Smooth muscle cell (in vitro differentiated cells): ENCODE results near the gene TMEM121. TPM values are rescaled to one million over a fixed set of nuclear protein-coding genes. Genes with fewer than 3 reads are reported as not detected.

Experiments
- DNase-seq: peaks from one replicate; lab custom pipeline; 2025; ENCODE audit not compliant: unreplicated experiment; lab: John Stamatoyannopoulos, UW
- H2AFZ ChIP-seq: fragments of 200-600 bp; sonication (generic); 2 replicates; pipeline ENCODE4 v1.6.0; 2016; ENCODE audit warnings: antibody characterized with exemption, low read depth, mild to moderate bottlenecking
- H3F3A ChIP-seq: fragments of 200-600 bp; sonication (generic); 2 replicates; pipeline ENCODE4 v1.6.0; 2017; ENCODE audit warnings: antibody characterized with exemption, low read depth
- H3K27ac ChIP-seq: fragments of 200-600 bp; sonication (generic); 2 replicates; pipeline ENCODE4 v1.5.1; 2016; ENCODE audit warnings: low read depth, mild to moderate bottlenecking
- H3K27me3 ChIP-seq: fragments of 200-600 bp; sonication (generic); 2 replicates; pipeline ENCODE4 v1.6.1; 2016; ENCODE audit warnings: low read depth, mild to moderate bottlenecking
- H3K36me3 ChIP-seq: fragments of 200-600 bp; sonication (generic); 2 replicates; pipeline ENCODE4 v1.5.1; 2016; ENCODE audit warnings: low read depth
- H3K4me1 ChIP-seq: fragments of 200-600 bp; sonication (generic); 2 replicates; pipeline ENCODE4 v1.5.1; 2016; ENCODE audit warnings: low read depth
- H3K4me2 ChIP-seq: fragments of 200-600 bp; sonication (generic); 2 replicates; pipeline ENCODE4 v1.6.0; 2016; ENCODE audit warnings: mild to moderate bottlenecking
- H3K4me3 ChIP-seq: fragments of 200-600 bp; sonication (generic); 2 replicates; pipeline ENCODE4 v1.5.1; 2016; ENCODE audit warnings: mild to moderate bottlenecking
- H3K79me2 ChIP-seq: fragments of 200-600 bp; sonication (generic); 2 replicates; pipeline ENCODE4 v1.6.0; 2016; ENCODE audit warnings: low read depth, mild to moderate bottlenecking
- H3K9ac ChIP-seq: fragments of 200-600 bp; sonication (generic); 2 replicates; pipeline ENCODE4 v1.6.0; 2016; ENCODE audit warnings: low read depth
- H3K9me3 ChIP-seq: fragments of 200-600 bp; sonication (generic); replicated peaks from 2 replicates; pipeline ENCODE4 v1.5.1; 2016; ENCODE audit warnings: low read depth
- H4K20me1 ChIP-seq: fragments of 200-600 bp; sonication (generic); 2 replicates; pipeline ENCODE4 v1.6.0; 2016; ENCODE audit warnings: low read depth
- WGBS: methylation state at CpG from one replicate; pipeline ENCODE4 v1.1.7; 2016; ENCODE audit warnings: low lambda C conversion rate; 5-methylcytosine and 5-hydroxymethylcytosine counted together
- polyA plus RNA-seq: library from polyadenylated mRNA; unstranded; fragments of >200 nt; fragmentation: Nextera tagmentation; extraction: Ambion mirVana; gene quantifications from 2 replicates; pipeline ENCODE4 v1.2.1, GENCODE V29; 2016
- total RNA-seq: library from RNA; depleted of rRNA; stranded (reverse); fragments of >200 nt; gene quantifications from 2 replicates; pipeline ENCODE4 v1.2.3, GENCODE V29; 2014
- TF ChIP-seq, protein P1 (sequence below): fragments of 200-600 bp; sonication (generic); IDR thresholded peaks from 2 replicates; pipeline ENCODE4 v1.5.1; 2017; ENCODE audit warnings: borderline replicate concordance, mild to moderate bottlenecking, antibody characterized with exemption; ENCODE audit not compliant: insufficient read depth, poor library complexity, severe bottlenecking

Gene TMEM121
- total and polyA plus RNA-seq, 2 experiments from 2014 or later: 2.6 to 12.1 TPM

- H3K4me3 ChIP-seq: no peak overlapping the region
- no peaks in the 10 kb centered on the region for H3K9me3 ChIP-seq
- no peak overlapping the region for H3K27ac ChIP-seq
- no peaks in the 10 kb centered on the region for H3K79me2 ChIP-seq
- H3K27me3 ChIP-seq: no peaks in the 10 kb centered on the region
- 81% methylated on average over 19 of the region's 19 CpGs for WGBS
- TF ChIP-seq, protein P1, sequence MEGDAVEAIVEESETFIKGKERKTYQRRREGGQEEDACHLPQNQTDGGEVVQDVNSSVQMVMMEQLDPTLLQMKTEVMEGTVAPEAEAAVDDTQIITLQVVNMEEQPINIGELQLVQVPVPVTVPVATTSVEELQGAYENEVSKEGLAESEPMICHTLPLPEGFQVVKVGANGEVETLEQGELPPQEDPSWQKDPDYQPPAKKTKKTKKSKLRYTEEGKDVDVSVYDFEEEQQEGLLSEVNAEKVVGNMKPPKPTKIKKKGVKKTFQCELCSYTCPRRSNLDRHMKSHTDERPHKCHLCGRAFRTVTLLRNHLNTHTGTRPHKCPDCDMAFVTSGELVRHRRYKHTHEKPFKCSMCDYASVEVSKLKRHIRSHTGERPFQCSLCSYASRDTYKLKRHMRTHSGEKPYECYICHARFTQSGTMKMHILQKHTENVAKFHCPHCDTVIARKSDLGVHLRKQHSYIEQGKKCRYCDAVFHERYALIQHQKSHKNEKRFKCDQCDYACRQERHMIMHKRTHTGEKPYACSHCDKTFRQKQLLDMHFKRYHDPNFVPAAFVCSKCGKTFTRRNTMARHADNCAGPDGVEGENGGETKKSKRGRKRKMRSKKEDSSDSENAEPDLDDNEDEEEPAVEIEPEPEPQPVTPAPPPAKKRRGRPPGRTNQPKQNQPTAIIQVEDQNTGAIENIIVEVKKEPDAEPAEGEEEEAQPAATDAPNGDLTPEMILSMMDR: no peak
- no peak overlapping the region for H2AFZ ChIP-seq
- H3F3A ChIP-seq: no peaks in the 10 kb centered on the region
- no peaks in the 10 kb centered on the region for H3K4me1 ChIP-seq
- H4K20me1 ChIP-seq: no peaks in the 10 kb centered on the region
- H3K9ac ChIP-seq: no peak overlapping the region
- no peaks in the 10 kb centered on the region for H3K36me3 ChIP-seq
- DNase-seq: no peak
- H3K4me2 ChIP-seq: no peak overlapping the region
Observed at GRCh38 chr14:105531894-105532623, 5.7 kb downstream of the TMEM121 start.

DNA sequence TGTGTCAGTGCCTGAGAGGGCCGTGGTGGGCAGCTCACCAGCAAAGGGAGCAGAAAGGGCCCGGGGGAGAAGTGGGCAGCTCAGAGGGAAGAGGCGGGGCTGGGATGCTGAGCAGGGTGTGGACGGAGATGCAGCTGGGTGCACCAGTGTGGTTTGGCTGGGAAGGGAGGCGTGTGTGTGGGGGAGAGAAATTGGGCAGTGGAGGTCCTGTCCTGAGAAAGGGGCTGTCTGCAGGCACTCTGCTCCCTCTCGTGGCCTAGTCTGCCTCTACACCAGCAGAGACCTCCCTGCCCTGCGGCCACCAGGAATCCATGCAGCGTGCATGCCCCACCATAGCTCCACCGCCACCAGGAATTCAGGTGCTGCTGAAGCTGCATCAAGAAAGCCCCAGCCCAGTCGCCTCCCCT is 6.4 kb downstream of the TMEM121 start:
- H3K4me1 ChIP-seq: no peaks in the 10 kb centered on the region
- H3K27me3 ChIP-seq: no peaks in the 10 kb centered on the region
- H3K9me3 ChIP-seq: no peaks in the 10 kb centered on the region
- no peak overlapping the region for H2AFZ ChIP-seq
- H3K9ac ChIP-seq: no peak overlapping the region
- no peaks in the 10 kb centered on the region for H4K20me1 ChIP-seq
- H3K4me3 ChIP-seq: no peak overlapping the region
- H3K36me3 ChIP-seq: no peaks in the 10 kb centered on the region
- WGBS: 65% methylated on average over 8 of the region's 10 CpGs
- H3K27ac ChIP-seq: no peak overlapping the region
- TF ChIP-seq, protein P1: peak; percentile 3
- DNase-seq: no peak
- no peak overlapping the region for H3K4me2 ChIP-seq
- H3F3A ChIP-seq: no peaks in the 10 kb centered on the region
- H3K79me2 ChIP-seq: no peaks in the 10 kb centered on the region

DNA sequence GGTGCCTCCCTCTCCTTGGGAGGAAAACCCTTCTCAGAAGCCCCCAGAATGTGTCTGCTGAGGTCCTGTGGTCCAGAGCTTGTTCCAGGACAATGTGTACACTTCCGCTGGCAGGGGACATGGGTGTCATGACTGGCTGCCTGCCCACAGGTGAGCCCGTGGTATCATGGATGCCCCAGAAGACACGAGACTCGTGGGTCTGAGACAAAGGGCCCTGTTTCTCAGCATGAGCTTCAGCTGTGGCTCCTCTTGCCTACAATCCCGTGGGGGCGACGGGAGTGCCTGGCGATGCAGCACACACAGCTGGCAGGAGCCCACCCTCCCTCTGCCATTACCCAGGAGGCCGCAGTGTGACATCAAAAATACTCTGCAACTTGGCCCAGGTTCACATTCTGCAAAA is 7.0 kb downstream of the TMEM121 start:
- no peak overlapping the region for H2AFZ ChIP-seq
- no peaks in the 10 kb centered on the region for H3K9me3 ChIP-seq
- H3F3A ChIP-seq: no peaks in the 10 kb centered on the region
- TF ChIP-seq, protein P1: no peak
- H3K9ac ChIP-seq: no peak overlapping the region
- H3K4me1 ChIP-seq: no peaks in the 10 kb centered on the region
- no peaks in the 10 kb centered on the region for H4K20me1 ChIP-seq
- H3K27me3 ChIP-seq: no peaks in the 10 kb centered on the region
- H3K4me3 ChIP-seq: no peak overlapping the region
- H3K36me3 ChIP-seq: no peaks in the 10 kb centered on the region
- no peaks in the 10 kb centered on the region for H3K79me2 ChIP-seq
- WGBS: 80% methylated on average over 9 of the region's 9 CpGs
- H3K27ac ChIP-seq: no peak overlapping the region
- H3K4me2 ChIP-seq: no peak overlapping the region
- DNase-seq: no peak

- Histone ChIP-seq H3K4me2 (no peak overlapping the region), H3K79me2 (no peaks in the 10 kb centered on the region), H2AFZ (no peak overlapping the region), H3K27ac (no peak overlapping the region), H4K20me1 (no peaks in the 10 kb centered on the region), H3K4me1 (no peaks in the 10 kb centered on the region), H3K9ac (no peak overlapping the region), H3K9me3 (no peaks in the 10 kb centered on the region), H3K4me3 (no peak overlapping the region), H3K36me3 (no peaks in the 10 kb centered on the region), H3F3A (no peaks in the 10 kb centered on the region), H3K27me3 (no peaks in the 10 kb centered on the region)
- DNase-seq: no peak
- TF ChIP-seq, protein P1: no peak
- 75% methylated on average over 21 of the region's 21 CpGs for WGBS
Observed at GRCh38 chr14:105533811-105534498, 7.6 kb downstream of the TMEM121 start.
